Right renal pelvis (tissue), 4 donors: ENCODE data around the gene FMN2. TPM values are rescaled to one million over a fixed set of nuclear protein-coding genes. Genes with fewer than 3 reads are reported as not detected.
A peak's percentile ranks its signal among the peaks of the same experiment; 100 is the strongest.

ENCODE experiments used
- DNase-seq, 4 donors: peaks; one replicate each; pipeline ENCODE4 v3.0.0-alpha.2; 2013; ENCODE audit warnings: low read depth in 4 of 4, low spot score in 3 of 4, missing footprints in 1 of 4
- polyA plus RNA-seq, 4 donors: library from polyadenylated mRNA; unstranded; fragments of 120-200 nt; gene quantifications; one replicate each; pipeline ENCODE4 v1.2.1, GENCODE V29; 2013; ENCODE audit not compliant: insufficient read length in 4 of 4

Gene FMN2
- polyA plus RNA-seq, 4 donors, result 5.3 to 9.3 (median 8.0) TPM

DNA sequence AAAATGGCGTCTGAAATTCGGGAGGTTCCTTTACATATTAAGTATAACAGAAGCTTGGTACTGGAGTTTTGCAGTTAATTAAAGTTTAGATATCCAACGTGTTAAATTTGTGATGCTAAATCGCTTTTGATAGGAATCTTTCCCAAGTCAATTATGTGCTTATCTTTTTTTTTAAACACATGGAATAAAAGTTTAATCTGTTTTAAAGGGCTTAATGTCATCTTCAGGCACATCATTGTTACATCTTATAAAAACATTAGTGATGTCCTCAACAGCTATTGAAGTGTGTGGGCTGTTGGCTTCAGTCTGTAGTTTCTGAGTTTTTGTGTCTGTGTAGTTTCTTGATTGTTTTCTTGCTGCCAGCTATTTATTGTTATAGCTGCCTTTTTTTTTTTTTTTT lies 5.3 kb downstream of the FMN2 start:
- DNase-seq, result no peak

DNA sequence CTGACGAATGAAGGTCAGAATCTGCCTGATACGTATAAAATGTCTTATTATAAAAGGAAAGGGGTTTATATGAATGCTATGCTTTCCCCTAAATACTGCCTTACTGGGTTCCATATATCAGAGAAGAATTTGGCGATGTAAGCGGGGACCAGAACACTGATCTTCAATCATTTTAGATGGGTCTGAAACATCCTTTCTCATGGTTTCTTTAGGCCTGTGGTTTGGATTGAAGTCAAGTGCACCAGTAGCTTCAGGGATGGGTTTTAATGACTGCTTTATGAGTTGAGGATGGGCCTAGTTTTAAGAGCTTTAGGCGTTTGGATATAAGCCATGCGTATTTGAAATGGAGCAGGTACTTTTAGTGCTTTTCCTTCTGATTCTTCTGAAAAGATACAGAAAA lies 6.9 kb downstream of the FMN2 start:
- DNase-seq, result no peak

DNA sequence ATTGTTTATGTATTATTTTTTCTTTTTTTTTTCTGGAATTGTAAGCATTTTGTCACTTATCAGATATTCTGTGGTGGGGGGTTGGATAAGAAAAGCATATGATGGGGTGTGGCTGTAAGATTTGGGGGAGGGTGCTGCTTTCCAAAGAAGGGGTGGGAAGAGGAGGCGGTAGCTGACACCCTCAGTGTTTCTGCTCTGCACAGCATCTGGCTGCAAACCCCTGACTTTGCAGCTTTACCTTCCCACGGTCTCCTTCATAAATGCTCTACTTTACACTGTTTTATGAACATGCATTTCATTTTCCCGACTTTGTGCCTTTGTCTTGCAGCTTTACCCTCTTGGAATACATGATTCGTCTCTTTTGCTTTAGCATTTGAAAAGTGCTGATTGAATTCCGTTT lies 7.6 kb downstream of the FMN2 start:
- DNase-seq, result no peak

DNA sequence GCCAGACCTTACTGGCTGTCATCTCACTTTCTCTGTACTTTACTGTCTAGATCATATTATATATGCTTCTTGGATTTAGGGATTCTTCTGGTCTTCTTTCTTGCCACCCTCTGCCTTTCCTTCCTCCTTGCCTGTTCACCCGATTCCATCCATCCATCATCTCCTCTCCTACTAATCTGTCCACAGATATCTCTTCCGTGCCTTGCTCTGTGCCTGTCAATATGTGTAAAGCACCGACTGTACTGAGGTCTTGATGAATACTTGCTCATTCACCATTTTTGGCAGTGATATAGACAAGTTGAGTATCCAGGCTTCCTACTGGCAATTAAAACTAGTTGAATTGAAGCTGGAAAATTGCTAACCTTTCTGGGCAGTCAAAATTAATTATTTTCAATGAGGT lies 8.1 kb downstream of the FMN2 start:
- DNase-seq, result no peak

DNA sequence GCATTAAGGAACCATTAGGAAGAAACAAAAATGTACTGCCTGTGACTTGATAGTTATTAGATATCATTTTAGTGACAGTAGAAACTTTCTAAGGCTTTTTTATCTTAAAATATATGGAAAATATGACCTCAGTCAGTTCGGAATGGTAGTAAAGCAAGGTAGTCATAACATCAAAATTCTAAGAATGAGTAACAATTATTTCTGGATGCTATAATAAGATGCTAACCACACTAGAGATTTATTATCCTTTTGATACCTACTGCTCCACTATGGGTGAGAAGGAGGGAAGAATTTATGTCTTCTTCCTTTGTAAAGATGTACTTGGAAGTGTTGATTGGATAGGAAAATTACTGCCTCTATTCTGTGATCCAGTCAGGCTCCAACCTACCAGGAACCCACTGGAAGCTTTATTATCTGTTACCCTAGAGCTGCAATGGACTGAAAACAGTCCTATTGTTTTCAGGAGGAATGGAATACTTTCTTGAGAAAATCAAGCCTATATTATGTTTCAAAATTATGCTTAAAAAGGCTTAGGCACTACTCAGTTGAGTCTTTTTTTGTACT lies 8.8 kb downstream of the FMN2 start:
- DNase-seq, result no peak

DNA sequence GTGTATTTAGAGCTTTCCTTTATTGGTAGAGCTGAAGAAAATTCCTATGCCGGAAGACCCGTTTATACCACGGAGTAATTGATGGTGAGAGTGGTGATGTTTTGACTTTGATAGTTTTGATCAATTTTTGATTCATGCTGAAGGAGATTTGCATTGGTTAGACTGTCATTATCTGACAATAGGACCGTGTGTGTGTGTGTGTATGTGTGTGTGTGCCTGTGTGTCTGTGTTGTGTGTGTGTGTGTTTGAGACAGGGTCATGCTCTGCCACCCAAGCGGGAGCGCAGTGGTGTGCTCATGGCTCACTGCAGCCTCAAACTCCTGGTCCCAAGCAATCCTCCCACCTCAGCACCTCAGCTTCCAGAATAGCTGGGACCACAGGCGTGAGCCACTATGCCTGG lies 9.6 kb downstream of the FMN2 start:
- DNase-seq, result no peak

DNA sequence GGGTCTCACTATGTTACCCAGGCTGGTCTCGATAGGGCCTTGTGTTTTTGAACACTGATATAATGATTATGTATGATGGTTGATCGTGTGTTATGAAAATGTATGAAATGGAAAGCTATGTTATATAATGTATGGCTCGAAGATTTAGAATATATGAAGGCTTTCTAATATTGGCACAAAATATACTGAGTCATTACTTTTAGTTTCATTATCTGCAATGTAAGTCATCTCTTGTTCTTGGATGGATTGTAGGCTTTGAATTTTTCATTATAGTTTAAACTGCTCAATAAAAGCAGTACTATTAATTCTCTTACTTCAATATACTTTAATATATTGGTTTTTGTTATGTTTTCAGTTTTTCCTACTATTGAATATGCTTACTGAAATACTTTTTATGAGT lies 10.1 kb downstream of the FMN2 start:
- DNase-seq, result no peak

DNA sequence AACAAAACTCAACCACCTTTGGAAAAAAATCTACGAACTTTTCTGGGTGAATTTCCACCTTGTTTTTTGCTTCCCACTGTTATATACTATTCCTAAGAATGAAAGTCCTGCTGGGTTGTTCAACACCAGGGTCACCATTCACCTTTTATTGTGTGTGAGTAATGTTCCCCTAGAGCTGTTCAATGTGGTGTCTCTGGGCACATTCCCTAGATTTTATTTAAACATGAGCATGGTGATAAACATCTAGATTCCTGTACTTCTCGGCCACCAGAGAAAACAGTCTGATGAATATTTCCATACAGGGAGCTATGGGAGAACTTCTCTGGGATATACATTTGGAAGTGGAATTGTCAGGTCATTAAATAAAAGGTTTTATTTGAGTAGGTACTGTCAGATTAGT lies 13.0 kb downstream of the FMN2 start:
- no peak for DNase-seq

DNA sequence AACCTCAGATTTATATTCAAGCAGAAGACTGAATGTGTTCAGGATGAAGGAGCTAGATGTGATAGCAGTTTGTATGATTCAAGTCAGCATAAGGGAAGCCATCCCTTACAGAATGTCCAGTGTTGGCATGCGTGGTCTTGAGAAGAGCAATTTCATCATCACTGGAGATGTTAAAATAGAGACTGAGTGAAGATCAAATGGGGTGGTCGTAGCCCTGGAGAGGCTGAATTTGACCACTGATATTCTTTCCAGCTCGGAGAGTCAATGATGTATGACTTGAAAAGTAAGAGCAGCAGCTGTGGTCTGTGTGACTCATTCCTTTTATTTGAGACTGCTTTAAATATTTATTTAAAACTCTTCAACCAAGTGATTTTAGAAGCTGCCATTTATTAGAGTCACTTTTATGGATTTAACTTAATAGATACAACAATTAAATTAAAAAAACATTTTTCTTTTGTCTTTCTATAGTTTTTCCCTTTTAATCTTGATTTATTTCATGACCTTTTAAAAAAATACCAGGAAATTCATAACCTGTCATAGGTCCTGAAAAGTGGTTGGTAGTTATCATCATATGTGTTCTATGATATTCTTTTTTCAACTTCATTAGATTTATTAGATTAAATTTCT lies 15.5 kb downstream of the FMN2 start:
- no peak for DNase-seq

DNA sequence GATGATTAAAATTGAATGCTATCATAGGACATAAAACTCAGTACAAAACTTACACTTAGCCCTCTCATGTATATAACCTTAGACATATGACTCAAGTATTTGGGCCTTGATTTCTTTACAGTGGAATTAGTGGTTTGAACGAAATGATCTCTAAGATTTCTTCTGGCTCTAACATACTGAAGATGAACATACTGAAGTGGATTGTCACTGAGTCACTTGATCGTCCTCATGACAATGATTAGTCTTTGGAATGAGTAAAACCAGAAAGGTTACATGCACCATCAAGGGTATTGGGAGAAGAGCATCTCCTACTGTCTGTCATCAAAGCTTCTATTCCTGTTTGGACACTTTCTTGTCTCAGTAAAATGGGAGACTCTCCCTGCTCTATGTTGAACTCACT lies 17.4 kb downstream of the FMN2 start:
- DNase-seq, result no peak

DNA sequence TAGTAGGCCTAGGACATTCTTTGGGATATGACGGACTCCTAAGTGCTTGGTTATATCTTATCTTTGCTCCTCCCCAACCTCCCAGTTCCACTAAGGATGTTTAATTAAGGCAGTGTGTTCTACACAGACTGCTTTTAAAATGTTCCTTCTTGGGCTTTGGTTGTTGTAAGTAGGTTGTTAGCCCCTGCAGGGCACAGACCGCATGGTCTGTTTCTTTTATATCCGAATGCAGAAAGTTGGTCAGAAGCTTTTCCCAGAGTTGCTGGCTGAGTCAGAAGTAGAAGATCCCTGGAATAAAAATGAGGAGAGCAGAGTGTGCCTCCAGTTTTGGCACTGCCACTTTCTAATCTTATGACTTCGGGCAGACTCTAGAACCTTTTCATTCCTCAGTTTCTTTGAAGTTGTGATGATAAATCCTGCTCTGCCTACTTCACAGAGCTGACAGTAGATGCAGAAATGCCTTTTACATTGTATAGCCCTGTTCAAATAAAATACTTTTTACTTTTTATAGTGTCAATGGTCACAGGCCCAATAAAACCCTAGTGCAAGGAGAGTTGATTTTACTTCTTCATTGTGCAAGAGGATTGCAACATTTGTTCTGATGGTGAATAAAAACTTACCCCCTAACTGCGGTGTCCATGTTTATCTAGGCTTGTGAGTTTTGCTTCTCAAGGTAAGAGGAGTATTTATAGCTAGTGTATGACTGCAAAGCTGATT lies 18.4 kb downstream of the FMN2 start:
- no peak for DNase-seq

DNA sequence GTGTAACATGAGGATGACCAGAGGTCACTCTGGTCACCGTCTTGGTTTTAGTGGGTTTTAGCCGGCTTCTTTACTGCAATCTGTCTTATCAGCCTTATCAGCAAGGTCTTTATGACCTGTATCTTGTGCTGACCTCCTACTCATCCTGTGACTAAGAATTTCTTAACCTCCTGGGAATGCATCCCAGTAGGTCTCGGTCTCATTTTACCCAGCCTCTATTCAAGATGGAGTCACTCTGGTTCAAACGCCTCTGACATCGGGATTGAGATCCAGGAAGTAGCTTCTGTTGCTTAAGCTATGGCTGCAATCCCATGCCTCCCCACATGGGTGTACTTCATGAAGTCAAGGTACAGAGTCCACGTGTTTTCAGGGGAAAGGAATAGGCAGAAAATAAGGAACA lies 19.9 kb downstream of the FMN2 start:
- DNase-seq, result no peak

DNA sequence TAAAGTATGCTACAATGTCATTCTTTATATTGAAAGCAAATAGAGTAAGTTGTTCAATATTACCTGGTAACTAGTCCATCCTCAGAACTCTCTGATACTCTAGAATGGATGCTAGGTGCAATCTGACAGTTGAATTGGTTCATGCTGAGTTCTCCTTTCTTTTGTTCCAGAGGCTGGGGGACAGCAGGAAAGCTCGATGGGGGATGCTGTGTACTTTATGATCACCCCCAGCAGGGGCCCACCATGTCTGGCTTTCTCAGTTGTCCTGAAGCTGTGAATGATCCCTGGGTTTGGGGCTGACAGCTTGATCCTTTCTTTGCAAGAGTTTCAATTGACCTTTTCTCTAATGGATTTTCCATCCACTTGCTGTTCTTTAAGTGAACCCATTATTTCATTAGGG lies 22.5 kb downstream of the FMN2 start:
- no peak for DNase-seq

DNA sequence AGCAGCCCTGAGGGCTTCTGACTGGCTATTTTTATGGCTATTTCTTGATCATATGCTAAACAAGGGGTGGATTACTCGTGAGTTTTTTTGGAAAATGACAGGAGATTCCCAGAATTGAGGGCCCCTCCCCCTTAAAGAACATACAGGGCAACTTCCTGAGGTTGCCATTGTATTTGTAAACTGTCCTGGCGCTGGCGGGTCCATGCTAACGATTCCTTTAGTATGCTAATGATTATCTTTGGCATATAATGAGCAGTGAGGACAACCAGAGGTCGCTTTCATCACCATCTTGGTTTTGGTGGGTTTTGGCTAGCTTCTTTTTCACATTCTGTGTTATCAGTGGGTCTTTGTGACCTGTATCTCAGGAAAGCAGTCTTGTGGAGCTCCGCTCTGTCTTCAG lies 24.1 kb downstream of the FMN2 start:
- DNase-seq, result no peak

DNA sequence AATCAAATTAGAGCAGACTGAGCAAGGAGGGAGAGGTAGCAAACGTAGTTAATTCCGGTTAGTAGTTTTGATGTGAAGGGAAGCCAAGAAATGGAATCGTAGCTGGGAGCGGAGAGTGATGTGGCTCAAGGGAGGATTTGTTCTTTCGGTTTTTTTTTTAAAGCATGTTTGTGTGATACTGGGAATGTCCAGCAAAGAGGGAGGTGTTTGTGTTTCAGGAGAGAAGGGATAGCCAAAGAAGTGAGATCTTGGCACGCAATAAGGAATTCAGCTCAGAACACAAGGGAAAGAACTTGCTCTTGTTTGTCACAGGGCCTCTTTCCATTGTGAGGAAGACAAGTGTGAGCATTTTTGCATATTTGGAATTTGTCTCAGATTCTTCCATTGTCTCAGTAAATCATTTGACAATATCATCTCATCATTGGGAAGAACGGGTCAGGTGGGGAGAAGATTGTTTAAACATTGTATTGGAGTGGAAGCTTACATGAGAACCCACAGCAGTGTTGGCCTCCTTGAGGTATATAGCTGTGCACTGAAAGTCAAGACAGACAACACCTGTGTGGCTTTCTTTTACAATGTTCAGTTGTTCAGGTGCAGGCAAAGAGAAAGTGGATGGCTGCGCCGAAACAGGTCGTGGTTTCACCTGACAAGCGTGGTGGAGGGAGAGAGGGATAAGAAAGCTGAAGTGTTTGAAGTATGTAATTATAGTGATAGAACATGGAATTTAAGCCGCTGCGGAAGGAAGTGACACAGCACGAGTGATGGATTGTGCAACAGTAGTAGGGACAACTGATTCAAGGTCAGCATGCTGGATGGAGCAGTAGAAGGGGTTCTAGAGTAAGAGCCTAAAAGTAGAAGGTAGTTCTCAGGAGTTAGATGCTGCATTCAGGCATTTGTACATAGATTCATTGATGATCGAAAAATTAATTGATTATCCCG lies 25.4 kb downstream of the FMN2 start:
- no peak for DNase-seq

DNA sequence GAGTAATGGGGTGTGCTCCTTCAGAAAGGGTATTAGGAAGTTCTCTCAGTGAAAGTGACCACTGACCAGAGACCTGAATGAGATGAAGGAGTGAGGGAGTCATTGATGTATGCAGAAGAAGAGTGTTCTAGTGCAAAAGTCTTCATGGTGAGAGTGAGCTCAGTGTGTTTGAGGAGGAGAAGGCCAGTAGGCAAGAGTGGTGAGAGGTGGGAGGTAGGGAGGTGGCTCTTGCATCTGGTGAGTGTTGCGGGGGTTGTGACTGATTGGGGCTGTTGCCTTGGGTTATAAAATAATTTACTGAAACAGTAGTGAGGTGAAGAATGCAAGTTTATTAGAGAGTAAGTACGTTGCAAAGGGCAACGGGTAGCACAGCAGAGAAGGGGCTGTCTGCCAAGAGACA lies 26.2 kb downstream of the FMN2 start:
- DNase-seq, result no peak

DNA sequence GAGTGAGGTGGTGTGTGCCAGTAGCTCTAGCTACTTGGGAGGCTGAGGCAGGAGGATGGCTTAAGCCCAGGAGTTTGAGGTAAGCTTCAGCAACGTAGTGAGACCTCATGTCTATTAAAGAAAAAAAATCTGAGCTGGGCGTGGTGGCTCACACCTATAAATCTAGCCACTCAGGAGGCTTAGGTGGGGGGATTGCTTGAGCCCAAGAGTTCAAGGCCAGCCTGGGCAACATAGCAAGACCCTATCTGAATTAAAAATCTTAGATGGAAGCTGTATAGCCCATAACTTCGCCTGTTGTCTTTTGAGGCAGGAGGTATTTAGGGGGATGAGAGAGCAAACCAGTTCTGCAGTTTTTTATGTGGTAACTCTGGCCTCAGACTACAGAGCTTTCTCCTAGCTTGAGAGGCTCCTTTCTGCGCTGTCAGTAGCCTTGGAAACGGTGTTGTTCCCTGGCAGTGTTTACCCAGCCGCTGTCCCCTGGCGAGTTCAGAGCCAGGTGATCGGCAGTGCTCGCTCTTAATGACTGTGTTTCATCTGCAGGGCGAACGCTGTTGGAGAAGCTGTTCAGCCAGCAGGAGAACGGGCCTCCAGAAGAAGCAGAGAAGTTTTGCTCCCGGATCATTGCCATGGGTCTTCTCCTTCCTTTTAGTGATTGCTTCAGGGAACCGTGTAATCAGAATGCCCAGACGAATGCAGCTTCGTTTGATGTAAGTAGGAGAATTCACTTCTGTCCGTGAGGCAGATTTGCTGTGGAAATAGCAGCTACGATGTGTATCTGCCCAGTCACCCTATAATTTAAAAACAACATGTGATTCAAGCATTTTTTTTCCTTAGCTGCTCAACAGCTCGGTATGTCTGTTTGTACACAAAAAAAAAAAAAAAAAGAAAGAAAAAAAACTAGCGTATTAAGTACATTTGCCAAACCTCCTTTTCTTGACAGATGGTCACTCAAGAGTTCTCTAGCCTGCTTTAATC lies 31.2 kb downstream of the FMN2 start:
- peak; percentile 18 to 33 (median 23) for DNase-seq

DNA sequence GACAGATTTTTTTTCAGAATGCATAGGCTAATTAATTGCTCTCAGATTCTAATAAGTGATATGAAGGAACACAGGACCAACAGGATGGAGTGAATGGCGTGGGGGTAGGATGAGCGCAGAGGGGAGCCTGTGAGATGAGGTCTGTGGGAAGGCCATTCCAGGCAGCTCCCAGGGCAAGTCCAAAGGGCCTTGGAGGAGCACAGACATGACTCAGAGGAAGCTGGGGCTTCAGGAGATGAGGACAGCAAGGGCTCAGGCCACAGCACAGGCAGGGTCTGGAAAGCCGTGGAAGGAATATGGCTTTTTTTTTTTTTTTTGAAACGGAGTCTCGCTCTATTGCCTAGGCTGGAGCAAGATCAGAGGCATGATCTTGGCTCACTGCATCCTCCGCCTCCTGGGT lies 35.1 kb downstream of the FMN2 start:
- DNase-seq, result no peak

DNA sequence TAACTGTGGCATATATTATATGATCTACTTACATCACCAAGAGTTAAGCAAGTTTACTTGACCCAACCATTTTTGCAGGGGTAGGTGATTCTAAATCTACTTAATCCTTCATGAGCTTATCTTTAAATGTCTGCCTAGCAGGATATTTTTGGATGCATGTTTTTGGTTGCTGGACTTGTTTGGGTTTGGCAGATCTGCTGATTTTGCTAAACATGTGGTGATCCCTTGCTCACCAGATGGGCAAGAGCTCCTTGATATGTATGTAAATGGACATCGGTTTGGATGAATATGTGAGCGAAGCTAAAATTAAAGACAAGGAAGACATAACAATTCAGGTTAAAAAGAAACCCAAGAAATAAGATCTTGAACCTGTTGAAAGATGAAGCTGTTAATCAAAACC lies 36.7 kb downstream of the FMN2 start:
- no peak for DNase-seq

DNA sequence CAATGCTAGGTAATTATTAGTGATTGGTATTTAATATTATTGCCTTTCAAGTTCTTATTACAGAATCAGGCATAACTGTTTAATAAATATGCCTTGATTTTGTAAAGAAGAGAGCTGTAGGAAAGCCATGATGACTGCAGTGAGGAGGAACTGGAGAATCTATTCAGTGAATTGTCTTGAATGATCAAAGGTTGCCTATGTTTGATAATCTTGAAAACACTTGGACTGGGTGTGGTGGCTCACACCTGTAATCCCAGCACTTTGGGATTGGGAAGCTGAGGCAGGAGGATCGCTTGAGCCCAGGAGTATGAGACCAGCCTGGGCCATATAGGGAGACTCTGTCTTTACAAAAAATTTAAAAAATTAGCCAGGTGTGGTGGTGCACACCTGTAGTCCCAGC lies 42.4 kb downstream of the FMN2 start:
- no peak for DNase-seq
